H1 (cell line): ENCODE results near the gene HTR2A. TPM values are rescaled to one million over a fixed set of nuclear protein-coding genes. Genes with fewer than 3 reads are reported as not detected.

Experiments
- CTCF ChIP-seq, 3 experiments: IDR thresholded peaks; 1 replicate in 2 of 3; 2 replicates in 1 of 3; pipeline versions ENCODE4 v1.5.1 to v1.6.1; 2011; ENCODE audit warnings: low read length in 3 of 3, mild to moderate bottlenecking in 3 of 3, inconsistent platforms in 2 of 3, low read depth in 1 of 3, moderate library complexity in 1 of 3; ENCODE audit not compliant: insufficient read depth in 1 of 3; ENCODE audit errors: control extremely low read depth in 1 of 3
- polyA plus RNA-seq, 7 experiments: library from polyadenylated mRNA; depleted of rRNA in 3 of 7; stranded (reverse) in 5 of 7; unstranded in 2 of 7; fragments of >200 nt in 5 of 7; fragments of 200-250 nt in 2 of 7; gene quantifications; 1 replicate in 5 of 7; 2 replicates in 1 of 7; 4 replicates in 1 of 7; pipeline versions ENCODE4 v1.2.1 to v1.2.3, GENCODE V29; 2011 to 2013; ENCODE audit warnings: missing spikeins in 2 of 7, mixed read lengths in 2 of 7
- total RNA-seq: library from RNA; stranded (reverse); fragmentation: NEBNext Ultra II Directional; extraction: Animal tissue kit (Norgen Biotek cat#: 25700); gene quantifications from 2 replicates; pipeline ENCODE4 v1.2.1, GENCODE V29; 2021
- TF ChIP-seq, protein P1 (sequence below): fragments of 300-600 bp; sonication (generic); IDR thresholded peaks from 2 replicates; pipeline ENCODE4 v1.7.1; 2012; ENCODE audit warnings: low read length, moderate library complexity, mild to moderate bottlenecking, inconsistent platforms; ENCODE audit not compliant: insufficient replicate concordance
- TF ChIP-seq, protein P2 (sequence below): IDR thresholded peaks from 2 replicates; pipeline ENCODE4 v1.6.1; 2012; ENCODE audit warnings: low read length, inconsistent platforms

Gene HTR2A
- total and polyA plus RNA-seq, 2 of the 8 experiments (the other 6 are each of a cell fraction or from before 2014, with no cell fraction given) = not detected

- no peak for TF ChIP-seq CTCF (IDR thresholded peaks at IDR 0.05; ENCODE audit: control extremely low read depth in 1 of 3, insufficient read depth in 1 of 3, low read depth in 1 of 3, low read length in 3 of 3)
- TF ChIP-seq, protein P1, sequence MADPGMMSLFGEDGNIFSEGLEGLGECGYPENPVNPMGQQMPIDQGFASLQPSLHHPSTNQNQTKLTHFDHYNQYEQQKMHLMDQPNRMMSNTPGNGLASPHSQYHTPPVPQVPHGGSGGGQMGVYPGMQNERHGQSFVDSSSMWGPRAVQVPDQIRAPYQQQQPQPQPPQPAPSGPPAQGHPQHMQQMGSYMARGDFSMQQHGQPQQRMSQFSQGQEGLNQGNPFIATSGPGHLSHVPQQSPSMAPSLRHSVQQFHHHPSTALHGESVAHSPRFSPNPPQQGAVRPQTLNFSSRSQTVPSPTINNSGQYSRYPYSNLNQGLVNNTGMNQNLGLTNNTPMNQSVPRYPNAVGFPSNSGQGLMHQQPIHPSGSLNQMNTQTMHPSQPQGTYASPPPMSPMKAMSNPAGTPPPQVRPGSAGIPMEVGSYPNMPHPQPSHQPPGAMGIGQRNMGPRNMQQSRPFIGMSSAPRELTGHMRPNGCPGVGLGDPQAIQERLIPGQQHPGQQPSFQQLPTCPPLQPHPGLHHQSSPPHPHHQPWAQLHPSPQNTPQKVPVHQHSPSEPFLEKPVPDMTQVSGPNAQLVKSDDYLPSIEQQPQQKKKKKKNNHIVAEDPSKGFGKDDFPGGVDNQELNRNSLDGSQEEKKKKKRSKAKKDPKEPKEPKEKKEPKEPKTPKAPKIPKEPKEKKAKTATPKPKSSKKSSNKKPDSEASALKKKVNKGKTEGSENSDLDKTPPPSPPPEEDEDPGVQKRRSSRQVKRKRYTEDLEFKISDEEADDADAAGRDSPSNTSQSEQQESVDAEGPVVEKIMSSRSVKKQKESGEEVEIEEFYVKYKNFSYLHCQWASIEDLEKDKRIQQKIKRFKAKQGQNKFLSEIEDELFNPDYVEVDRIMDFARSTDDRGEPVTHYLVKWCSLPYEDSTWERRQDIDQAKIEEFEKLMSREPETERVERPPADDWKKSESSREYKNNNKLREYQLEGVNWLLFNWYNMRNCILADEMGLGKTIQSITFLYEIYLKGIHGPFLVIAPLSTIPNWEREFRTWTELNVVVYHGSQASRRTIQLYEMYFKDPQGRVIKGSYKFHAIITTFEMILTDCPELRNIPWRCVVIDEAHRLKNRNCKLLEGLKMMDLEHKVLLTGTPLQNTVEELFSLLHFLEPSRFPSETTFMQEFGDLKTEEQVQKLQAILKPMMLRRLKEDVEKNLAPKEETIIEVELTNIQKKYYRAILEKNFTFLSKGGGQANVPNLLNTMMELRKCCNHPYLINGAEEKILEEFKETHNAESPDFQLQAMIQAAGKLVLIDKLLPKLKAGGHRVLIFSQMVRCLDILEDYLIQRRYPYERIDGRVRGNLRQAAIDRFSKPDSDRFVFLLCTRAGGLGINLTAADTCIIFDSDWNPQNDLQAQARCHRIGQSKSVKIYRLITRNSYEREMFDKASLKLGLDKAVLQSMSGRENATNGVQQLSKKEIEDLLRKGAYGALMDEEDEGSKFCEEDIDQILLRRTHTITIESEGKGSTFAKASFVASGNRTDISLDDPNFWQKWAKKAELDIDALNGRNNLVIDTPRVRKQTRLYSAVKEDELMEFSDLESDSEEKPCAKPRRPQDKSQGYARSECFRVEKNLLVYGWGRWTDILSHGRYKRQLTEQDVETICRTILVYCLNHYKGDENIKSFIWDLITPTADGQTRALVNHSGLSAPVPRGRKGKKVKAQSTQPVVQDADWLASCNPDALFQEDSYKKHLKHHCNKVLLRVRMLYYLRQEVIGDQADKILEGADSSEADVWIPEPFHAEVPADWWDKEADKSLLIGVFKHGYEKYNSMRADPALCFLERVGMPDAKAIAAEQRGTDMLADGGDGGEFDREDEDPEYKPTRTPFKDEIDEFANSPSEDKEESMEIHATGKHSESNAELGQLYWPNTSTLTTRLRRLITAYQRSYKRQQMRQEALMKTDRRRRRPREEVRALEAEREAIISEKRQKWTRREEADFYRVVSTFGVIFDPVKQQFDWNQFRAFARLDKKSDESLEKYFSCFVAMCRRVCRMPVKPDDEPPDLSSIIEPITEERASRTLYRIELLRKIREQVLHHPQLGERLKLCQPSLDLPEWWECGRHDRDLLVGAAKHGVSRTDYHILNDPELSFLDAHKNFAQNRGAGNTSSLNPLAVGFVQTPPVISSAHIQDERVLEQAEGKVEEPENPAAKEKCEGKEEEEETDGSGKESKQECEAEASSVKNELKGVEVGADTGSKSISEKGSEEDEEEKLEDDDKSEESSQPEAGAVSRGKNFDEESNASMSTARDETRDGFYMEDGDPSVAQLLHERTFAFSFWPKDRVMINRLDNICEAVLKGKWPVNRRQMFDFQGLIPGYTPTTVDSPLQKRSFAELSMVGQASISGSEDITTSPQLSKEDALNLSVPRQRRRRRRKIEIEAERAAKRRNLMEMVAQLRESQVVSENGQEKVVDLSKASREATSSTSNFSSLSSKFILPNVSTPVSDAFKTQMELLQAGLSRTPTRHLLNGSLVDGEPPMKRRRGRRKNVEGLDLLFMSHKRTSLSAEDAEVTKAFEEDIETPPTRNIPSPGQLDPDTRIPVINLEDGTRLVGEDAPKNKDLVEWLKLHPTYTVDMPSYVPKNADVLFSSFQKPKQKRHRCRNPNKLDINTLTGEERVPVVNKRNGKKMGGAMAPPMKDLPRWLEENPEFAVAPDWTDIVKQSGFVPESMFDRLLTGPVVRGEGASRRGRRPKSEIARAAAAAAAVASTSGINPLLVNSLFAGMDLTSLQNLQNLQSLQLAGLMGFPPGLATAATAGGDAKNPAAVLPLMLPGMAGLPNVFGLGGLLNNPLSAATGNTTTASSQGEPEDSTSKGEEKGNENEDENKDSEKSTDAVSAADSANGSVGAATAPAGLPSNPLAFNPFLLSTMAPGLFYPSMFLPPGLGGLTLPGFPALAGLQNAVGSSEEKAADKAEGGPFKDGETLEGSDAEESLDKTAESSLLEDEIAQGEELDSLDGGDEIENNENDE = no peak
- TF ChIP-seq, protein P2, sequence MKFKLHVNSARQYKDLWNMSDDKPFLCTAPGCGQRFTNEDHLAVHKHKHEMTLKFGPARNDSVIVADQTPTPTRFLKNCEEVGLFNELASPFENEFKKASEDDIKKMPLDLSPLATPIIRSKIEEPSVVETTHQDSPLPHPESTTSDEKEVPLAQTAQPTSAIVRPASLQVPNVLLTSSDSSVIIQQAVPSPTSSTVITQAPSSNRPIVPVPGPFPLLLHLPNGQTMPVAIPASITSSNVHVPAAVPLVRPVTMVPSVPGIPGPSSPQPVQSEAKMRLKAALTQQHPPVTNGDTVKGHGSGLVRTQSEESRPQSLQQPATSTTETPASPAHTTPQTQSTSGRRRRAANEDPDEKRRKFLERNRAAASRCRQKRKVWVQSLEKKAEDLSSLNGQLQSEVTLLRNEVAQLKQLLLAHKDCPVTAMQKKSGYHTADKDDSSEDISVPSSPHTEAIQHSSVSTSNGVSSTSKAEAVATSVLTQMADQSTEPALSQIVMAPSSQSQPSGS = no peak
These were observed 28.6 kb upstream of the HTR2A start (continued) for GRCh38 chr13:46925486-46925885.
